ENCODE measurements around the gene CSRNP3.

Gene CSRNP3

DNA sequence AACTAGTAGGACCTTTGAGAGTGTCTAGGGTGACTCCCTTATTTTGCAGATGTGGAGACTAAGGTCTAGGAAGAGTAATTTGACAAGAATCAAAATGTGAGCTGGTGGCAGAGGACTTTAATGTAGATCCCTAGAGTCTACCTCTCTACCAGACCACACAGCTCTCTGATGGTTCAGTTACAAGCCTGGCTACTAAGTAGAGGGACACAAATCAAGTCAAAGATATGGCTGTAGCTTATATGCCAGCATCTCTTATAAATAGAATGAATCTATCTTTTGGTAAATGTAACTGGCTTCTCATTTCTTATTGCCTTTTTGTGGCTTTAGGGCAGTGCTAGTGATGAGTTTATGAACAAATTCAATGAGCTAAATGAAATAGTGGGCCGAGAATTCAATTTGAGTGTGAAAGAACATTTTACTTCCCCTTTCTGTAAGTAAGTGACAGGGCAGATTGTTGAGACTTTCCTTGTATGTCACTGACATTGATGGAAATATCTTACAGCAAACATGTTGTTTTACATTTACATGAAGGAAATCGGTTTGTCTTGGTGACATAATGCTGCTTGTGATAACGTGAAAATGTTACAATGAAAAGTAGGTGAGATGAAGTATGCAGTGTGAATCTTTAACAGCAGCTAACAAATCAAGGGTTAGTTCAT, 28.3 kb downstream of the CSRNP3 start (continued):
- TF ChIP-seq, protein P1, sequence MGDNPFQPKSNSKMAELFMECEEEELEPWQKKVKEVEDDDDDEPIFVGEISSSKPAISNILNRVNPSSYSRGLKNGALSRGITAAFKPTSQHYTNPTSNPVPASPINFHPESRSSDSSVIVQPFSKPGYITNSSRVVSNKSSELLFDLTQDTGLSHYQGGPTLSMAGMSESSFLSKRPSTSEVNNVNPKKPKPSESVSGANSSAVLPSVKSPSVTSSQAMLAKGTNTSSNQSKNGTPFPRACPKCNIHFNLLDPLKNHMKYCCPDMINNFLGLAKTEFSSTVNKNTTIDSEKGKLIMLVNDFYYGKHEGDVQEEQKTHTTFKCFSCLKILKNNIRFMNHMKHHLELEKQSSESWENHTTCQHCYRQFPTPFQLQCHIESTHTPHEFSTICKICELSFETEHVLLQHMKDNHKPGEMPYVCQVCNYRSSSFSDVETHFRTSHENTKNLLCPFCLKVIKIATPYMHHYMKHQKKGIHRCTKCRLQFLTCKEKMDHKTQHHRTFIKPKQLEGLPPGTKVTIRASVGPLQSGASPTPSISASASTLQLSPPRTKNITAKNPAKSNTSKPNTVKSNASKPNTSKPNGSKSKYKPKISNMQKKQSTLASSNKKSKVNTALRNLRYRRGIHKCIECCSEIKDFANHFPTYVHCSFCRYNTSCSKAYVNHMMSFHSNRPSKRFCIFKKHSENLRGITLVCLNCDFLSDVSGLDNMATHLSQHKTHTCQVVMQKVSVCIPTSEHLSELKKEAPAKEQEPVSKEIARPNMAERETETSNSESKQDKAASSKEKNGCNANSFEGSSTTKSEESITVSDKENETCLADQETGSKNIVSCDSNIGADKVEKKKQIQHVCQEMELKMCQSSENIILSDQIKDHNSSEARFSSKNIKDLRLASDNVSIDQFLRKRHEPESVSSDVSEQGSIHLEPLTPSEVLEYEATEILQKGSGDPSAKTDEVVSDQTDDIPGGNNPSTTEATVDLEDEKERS (tag by site-specific recombination; IDR thresholded peaks at IDR 0.05), result no peak
- TF ChIP-seq ZNF19 (tag by site-specific recombination; IDR thresholded peaks at IDR 0.05; ENCODE audit: low read depth) (no peak), ZNF169 (tag by site-specific recombination; IDR thresholded peaks at IDR 0.05) (no peak)

- Histone ChIP-seq H3K9me3 (ENCODE audit: control insufficient read depth, insufficient read depth, low read depth, low read length) (no peaks in the 10 kb centered on the region), H3K4me1 (ENCODE audit: control insufficient read depth, insufficient read depth, low read length) (no peaks in the 10 kb centered on the region), H3K4me3 (ENCODE audit: low read depth, low read length) (no peak overlapping the region), H3K36me3 (ENCODE audit: control insufficient read depth in 2 of 2, insufficient read depth in 1 of 2, low read length in 2 of 2) (no peaks in the 10 kb centered on the region), H3K27ac (ENCODE audit: extremely low read depth, low read depth, low read length) (no peak overlapping the region)
- POLR2A ChIA-PET, result no interaction called here
- CTCF ChIA-PET, result interaction anchor here (0.5 kb wide), 1 partner anchor 397 kb away, joined by 8 read pairs; no protein-coding TSS in a partner anchor
- TF ChIP-seq ZNF610 (tag by site-specific recombination; IDR thresholded peaks at IDR 0.05; ENCODE audit: borderline replicate concordance) (no peak), ZNF660 (tag by site-specific recombination; IDR thresholded peaks at IDR 0.05) (0 out of 2 replicates have a peak, but pooled peaks have one; percentile 29)
Measured at GRCh38 chr2:165499131-165499530, 29.6 kb downstream of the CSRNP3 start.

DNA sequence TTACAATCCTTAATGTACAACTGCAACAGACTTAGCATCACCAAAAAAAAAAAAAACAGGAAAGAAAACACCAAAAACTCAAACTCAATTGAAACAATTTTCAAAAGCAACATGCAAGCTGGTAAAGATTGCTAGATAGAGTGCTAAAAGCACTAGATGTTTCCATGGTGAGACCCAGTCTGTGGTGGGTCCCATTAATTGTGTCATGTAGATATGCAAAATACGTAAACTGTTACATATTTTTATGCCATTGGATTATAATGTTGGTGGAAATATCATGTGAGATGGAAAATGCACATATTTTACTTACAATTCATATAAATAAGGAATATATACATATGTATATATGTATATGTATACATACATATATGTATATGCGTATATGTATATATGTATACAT, 30.5 kb downstream of the CSRNP3 start:
- H3K36me3 ChIP-seq (ENCODE audit: control insufficient read depth in 2 of 2, insufficient read depth in 1 of 2, low read length in 2 of 2), result no peaks in the 10 kb centered on the region
- ChIA-PET CTCF (no interaction called here), POLR2A (no interaction called here)
- no peaks in the 10 kb centered on the region for H3K9me3 ChIP-seq (ENCODE audit: control insufficient read depth, insufficient read depth, low read depth, low read length)
- no peak overlapping the region for H3K27ac ChIP-seq (ENCODE audit: extremely low read depth, low read depth, low read length)
- H3K4me1 ChIP-seq (ENCODE audit: control insufficient read depth, insufficient read depth, low read length), result no peaks in the 10 kb centered on the region
- no peak overlapping the region for H3K4me3 ChIP-seq (ENCODE audit: low read depth, low read length)
- TF ChIP-seq ZNF404 (tag by site-specific recombination; IDR thresholded peaks at IDR 0.05), result no peak

DNA sequence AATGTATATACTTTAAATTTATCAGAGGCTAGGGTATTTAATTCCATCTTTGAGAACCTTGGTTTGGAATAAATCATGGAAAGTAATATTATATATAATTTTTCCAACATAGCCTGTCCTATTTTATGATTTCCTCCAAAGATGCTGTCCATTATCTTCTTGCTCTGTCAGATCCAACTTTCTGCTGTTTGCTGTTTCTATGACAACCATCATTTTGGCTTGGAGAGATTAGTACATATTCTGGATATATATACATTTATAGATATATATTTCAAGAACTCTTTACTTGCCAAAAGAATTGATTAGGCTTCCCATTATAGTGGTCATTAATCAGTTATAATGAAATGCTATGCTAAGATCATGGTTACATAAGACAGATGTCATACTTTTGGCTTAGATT, 31.3 kb downstream of the CSRNP3 start:
- Histone ChIP-seq H3K4me3 (ENCODE audit: low read depth, low read length) (no peak overlapping the region), H3K9me3 (ENCODE audit: control insufficient read depth, insufficient read depth, low read depth, low read length) (no peaks in the 10 kb centered on the region), H3K4me1 (ENCODE audit: control insufficient read depth, insufficient read depth, low read length) (no peaks in the 10 kb centered on the region), H3K36me3 (ENCODE audit: control insufficient read depth in 2 of 2, insufficient read depth in 1 of 2, low read length in 2 of 2) (no peaks in the 10 kb centered on the region), H3K27ac (ENCODE audit: extremely low read depth, low read depth, low read length) (no peak overlapping the region)
- ChIA-PET POLR2A (no interaction called here), CTCF (no interaction called here)
- no peak for TF ChIP-seq ZNF776 (tag by site-specific recombination; IDR thresholded peaks at IDR 0.05; ENCODE audit: borderline replicate concordance)
- TF ChIP-seq, protein P2, sequence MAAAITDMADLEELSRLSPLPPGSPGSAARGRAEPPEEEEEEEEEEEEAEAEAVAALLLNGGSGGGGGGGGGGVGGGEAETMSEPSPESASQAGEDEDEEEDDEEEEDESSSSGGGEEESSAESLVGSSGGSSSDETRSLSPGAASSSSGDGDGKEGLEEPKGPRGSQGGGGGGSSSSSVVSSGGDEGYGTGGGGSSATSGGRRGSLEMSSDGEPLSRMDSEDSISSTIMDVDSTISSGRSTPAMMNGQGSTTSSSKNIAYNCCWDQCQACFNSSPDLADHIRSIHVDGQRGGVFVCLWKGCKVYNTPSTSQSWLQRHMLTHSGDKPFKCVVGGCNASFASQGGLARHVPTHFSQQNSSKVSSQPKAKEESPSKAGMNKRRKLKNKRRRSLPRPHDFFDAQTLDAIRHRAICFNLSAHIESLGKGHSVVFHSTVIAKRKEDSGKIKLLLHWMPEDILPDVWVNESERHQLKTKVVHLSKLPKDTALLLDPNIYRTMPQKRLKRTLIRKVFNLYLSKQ (tag by site-specific recombination; IDR thresholded peaks at IDR 0.05; ENCODE audit: borderline replicate concordance), result no peak
- no peak for TF ChIP-seq ZNF629 (tag by site-specific recombination; IDR thresholded peaks at IDR 0.05)
- TF ChIP-seq ZNF335 (tag by site-specific recombination; conservative IDR thresholded peaks at IDR 0.05), result no peak
- no peak for TF ChIP-seq ZNF112 (tag by site-specific recombination; IDR thresholded peaks at IDR 0.05)
- TF ChIP-seq ZNF37A (tag by site-specific recombination; IDR thresholded peaks at IDR 0.05), result no peak
- TF ChIP-seq, protein P3, sequence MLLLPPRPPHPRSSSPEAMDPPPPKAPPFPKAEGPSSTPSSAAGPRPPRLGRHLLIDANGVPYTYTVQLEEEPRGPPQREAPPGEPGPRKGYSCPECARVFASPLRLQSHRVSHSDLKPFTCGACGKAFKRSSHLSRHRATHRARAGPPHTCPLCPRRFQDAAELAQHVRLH (tag by site-specific recombination; IDR thresholded peaks at IDR 0.05), result no peak
- no peak for TF ChIP-seq ZNF239 (tag by site-specific recombination; IDR thresholded peaks at IDR 0.05)
- TF ChIP-seq INSM2 (tag by site-specific recombination; IDR thresholded peaks at IDR 0.05), result no peak
- no peak for TF ChIP-seq ZNF404 (tag by site-specific recombination; IDR thresholded peaks at IDR 0.05)
- TF ChIP-seq ZNF610 (tag by site-specific recombination; IDR thresholded peaks at IDR 0.05; ENCODE audit: borderline replicate concordance), result no peak
- TF ChIP-seq, protein P4, sequence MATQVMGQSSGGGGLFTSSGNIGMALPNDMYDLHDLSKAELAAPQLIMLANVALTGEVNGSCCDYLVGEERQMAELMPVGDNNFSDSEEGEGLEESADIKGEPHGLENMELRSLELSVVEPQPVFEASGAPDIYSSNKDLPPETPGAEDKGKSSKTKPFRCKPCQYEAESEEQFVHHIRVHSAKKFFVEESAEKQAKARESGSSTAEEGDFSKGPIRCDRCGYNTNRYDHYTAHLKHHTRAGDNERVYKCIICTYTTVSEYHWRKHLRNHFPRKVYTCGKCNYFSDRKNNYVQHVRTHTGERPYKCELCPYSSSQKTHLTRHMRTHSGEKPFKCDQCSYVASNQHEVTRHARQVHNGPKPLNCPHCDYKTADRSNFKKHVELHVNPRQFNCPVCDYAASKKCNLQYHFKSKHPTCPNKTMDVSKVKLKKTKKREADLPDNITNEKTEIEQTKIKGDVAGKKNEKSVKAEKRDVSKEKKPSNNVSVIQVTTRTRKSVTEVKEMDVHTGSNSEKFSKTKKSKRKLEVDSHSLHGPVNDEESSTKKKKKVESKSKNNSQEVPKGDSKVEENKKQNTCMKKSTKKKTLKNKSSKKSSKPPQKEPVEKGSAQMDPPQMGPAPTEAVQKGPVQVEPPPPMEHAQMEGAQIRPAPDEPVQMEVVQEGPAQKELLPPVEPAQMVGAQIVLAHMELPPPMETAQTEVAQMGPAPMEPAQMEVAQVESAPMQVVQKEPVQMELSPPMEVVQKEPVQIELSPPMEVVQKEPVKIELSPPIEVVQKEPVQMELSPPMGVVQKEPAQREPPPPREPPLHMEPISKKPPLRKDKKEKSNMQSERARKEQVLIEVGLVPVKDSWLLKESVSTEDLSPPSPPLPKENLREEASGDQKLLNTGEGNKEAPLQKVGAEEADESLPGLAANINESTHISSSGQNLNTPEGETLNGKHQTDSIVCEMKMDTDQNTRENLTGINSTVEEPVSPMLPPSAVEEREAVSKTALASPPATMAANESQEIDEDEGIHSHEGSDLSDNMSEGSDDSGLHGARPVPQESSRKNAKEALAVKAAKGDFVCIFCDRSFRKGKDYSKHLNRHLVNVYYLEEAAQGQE (tag by site-specific recombination; IDR thresholded peaks at IDR 0.05), result no peak
- no peak for TF ChIP-seq ZFP69B (tag by site-specific recombination; IDR thresholded peaks at IDR 0.05)
